HFF-Myc (cell line): ENCODE data around the gene FOXA1.
A peak's percentile ranks its signal among the peaks of the same experiment; 100 is the strongest.

Experiments used
- DNase-seq: peaks from one replicate; pipeline ENCODE4 v3.0.0-alpha.2; 2011; ENCODE audit warnings: low read depth; ENCODE audit errors: extremely low read depth
- H3K4me3 ChIP-seq: replicated peaks from 2 replicates; pipeline ENCODE4 v1.5.1; 2011; ENCODE audit warnings: low read depth, mild to moderate bottlenecking, control low read depth, low read length
- TF ChIP-seq, protein P1 (sequence below): IDR thresholded peaks from 2 replicates; pipeline ENCODE4 v1.5.1; 2012; ENCODE audit warnings: mild to moderate bottlenecking, low read depth, low read length, control low read depth; ENCODE audit errors: missing control alignments

FOXA1 gene

GRCh38 chr14:37585971-37586796 is 8.9 kb downstream of the FOXA1 start:
- DNase-seq: no peak
- TF ChIP-seq, protein P1, sequence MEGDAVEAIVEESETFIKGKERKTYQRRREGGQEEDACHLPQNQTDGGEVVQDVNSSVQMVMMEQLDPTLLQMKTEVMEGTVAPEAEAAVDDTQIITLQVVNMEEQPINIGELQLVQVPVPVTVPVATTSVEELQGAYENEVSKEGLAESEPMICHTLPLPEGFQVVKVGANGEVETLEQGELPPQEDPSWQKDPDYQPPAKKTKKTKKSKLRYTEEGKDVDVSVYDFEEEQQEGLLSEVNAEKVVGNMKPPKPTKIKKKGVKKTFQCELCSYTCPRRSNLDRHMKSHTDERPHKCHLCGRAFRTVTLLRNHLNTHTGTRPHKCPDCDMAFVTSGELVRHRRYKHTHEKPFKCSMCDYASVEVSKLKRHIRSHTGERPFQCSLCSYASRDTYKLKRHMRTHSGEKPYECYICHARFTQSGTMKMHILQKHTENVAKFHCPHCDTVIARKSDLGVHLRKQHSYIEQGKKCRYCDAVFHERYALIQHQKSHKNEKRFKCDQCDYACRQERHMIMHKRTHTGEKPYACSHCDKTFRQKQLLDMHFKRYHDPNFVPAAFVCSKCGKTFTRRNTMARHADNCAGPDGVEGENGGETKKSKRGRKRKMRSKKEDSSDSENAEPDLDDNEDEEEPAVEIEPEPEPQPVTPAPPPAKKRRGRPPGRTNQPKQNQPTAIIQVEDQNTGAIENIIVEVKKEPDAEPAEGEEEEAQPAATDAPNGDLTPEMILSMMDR: no peak
- H3K4me3 ChIP-seq: no peak overlapping the region

DNA sequence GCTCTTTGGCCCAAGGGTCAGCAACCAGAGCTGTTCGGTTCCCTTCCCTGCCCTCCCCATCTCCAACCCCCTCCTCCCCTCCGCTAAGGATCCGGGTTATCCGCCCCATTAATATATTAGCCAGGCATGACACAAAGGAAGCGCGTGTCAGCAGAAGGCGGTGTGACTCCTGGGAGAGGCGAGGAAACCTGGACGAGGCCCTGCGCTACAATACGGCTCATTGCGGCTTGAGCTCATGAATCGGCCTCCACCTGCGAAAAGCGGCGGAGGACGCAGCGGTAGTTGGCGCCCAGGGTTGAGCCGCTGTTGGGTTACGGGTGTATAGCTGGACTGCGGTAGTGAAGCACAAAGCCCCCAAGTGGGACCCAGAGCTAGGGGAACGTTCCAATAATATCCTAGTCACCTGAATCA is 9.9 kb downstream of the FOXA1 start:
- H3K4me3 ChIP-seq: no peak overlapping the region
- no peak for DNase-seq
- TF ChIP-seq, protein P1: no peak

DNA sequence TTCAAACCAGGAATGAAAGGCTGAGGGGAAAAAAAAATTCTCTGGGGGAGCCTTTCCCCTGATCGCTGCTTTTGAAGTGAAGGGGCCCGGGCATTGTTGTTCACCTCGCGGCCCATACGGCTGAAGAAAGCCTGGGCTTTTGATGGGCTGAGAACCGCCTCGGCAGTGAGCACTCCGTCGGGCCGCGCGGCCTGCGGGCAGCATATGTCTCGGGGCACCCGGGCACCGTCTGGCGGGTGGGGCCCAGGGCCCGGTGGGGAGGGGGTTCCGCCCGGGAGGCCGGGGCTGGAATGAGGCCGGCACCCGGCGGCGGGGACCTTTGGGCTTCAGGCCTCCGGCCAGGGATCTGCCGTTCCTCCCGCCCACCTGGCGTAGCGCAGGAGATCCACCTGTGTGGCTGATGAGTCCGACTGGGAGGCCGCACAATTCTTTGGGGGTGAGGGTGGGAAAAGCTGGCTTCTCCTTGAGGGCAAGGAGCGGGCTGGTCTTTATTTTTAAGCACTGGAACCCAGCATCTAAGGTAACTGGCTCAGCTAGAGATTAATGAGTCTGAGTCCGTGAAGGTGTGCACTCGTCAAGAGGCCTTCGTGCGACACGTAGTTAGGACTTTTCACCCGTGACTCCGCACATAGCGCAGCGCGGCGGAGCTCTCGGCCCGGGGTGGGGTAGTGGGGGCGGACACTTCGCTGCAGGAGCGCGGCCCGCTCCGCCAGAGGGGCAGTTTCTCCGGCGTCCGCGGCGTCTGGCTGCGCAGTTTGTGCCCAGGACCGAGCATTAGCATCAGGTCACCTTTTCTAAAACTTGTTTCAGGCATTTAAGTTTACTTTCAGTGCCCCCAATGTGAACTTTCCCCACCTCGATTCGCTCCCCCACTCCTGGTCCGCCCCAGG is 10.6 kb downstream of the FOXA1 start:
- 0 out of 2 replicates have a peak overlapping the region, but pooled peaks have one; percentile 30 for H3K4me3 ChIP-seq
- DNase-seq: no peak

DNA sequence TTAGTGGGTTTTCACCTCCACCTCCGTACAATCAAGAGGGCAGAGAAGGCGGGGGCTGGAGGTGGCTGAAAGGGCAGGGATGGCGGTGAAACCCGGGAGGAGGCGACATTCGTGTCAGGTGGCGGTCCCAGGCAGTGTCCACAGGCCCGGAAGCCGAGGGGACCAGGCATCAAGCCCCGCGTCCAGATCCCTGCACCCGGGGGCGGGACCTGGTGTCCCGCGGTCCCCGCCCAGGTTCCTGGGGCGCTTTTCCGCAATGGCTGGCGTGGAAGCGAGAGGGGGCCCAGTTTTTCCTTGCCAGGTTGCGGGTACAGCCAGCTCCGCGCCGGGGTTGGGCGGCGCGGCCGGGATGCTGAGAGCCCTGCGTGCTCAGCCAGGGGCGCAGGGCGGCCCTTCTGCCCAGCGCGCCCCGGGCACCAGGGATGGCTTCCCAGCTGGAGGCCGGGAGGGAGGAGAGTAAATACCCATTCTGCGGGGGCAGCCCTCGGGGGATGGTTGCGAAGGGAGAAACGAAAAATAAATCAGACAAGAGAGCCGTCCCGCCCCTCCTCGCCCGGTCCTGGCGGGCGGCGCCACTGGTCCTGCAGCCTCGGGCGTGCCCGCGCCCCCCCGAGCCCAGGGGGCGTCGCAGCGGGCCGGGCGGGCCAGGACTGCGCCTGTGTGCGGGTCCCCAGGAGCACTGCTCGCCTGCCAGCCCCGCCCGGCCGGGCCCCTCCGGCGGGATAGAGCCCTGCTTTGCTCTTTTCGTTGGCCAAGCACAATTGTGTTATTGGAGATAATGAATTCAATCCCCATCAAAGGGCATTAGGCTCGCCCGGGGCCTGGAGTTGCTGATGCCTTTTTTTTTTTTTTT is 11.5 kb downstream of the FOXA1 start:
- TF ChIP-seq, protein P1: no peak
- peak overlapping the region; percentile 30 for H3K4me3 ChIP-seq
- DNase-seq: no peak

More for the DNA sequence above, 10.6 kb downstream of the FOXA1 start:
- TF ChIP-seq, protein P1: no peak

DNA sequence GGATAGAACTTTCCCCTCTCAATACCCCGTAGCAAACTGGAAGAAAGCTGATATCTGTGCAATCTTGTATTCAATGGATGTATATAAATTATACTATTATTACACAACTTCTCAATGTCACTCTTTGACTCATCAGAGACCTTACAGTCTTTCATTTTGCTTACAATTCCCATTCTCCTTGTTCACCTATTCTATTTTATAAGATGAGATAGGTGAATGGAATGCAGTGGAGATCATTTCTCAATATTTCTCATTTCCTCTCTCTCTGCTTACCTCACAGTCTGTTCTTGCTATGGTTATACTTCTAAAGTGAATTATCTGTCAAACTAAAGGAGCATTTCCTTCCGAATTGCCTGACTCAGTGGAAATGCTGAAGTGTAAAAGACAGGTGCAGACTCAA is 14.9 kb downstream of the FOXA1 start:
- no peak overlapping the region for H3K4me3 ChIP-seq
- DNase-seq: no peak
- TF ChIP-seq, protein P1: no peak

DNA sequence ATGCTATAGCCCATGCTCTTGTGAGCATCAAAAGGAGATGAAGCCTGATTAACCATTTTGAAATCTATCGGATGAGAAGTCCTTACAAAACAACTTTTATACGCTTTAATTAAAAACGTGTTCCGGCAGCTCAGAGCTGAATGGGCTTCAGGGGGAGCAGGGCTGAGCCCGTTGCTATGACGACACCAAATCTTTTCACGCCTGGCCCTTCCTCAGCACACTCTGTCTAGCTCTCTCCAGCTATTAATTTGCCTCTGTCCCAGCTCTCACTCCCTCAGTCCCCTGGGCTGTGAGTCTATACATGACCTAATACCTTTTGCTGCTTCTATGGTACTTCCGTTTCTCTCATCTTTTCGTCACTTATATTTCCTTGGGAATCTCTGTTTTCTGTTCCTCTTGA is 15.8 kb downstream of the FOXA1 start:
- DNase-seq: no peak
- TF ChIP-seq, protein P1: no peak
- H3K4me3 ChIP-seq: no peak overlapping the region
